ENCODE data around the gene DPEP2NB.

Gene DPEP2NB

GRCh38 chr16:67968400-67969253 lies 47.1 kb downstream of the DPEP2NB start, which contains the start of gene SLC12A4:
Gene SLC12A4, minus strand, starts transcription at chr16:67968637. Its CDS starts 84 bp downstream, at chr16:67968553.
- TF ChIP-seq SIN3A (IDR thresholded peaks at IDR 0.05; ENCODE audit: borderline replicate concordance, insufficient read depth, low read length) (no peak), POLR2AphosphoS5 (IDR thresholded peaks at IDR 0.05; ENCODE audit: low read depth, low read length) (no peak), REST (IDR thresholded peaks at IDR 0.05; ENCODE audit: insufficient read depth in 1 of 2, low read depth in 2 of 2, low read length in 2 of 2) (no peak), FOXP2 (optimal IDR thresholded peaks at IDR 0.05; ENCODE audit: borderline replicate concordance, extremely low read depth, extremely low read length, insufficient read depth) (no peak)

GRCh38 chr16:67967958-67968399 lies 47.7 kb downstream of the DPEP2NB start:
- TF ChIP-seq TAF1 (IDR thresholded peaks at IDR 0.05; ENCODE audit: borderline replicate concordance, insufficient read depth, low read length) (no peak), SIN3A (IDR thresholded peaks at IDR 0.05; ENCODE audit: borderline replicate concordance, insufficient read depth, low read length) (no peak), REST (IDR thresholded peaks at IDR 0.05; ENCODE audit: insufficient read depth in 1 of 2, low read depth in 2 of 2, low read length in 2 of 2) (no peak)

- no peak for TF ChIP-seq POLR2AphosphoS5 (IDR thresholded peaks at IDR 0.05; ENCODE audit: low read depth, low read length)
- TF ChIP-seq TAF1 (IDR thresholded peaks at IDR 0.05; ENCODE audit: borderline replicate concordance, insufficient read depth, low read length) = no peak
- no peak for TF ChIP-seq SIN3A (IDR thresholded peaks at IDR 0.05; ENCODE audit: borderline replicate concordance, insufficient read depth, low read length)
- TF ChIP-seq FOXP2 (optimal IDR thresholded peaks at IDR 0.05; ENCODE audit: borderline replicate concordance, extremely low read depth, extremely low read length, insufficient read depth) = no peak
- TF ChIP-seq REST (IDR thresholded peaks at IDR 0.05; ENCODE audit: insufficient read depth in 1 of 2, low read depth in 2 of 2, low read length in 2 of 2) = no peak
These were observed 48.3 kb downstream of the DPEP2NB start for GRCh38 chr16:67967183-67967957.

- TF ChIP-seq SIN3A (IDR thresholded peaks at IDR 0.05; ENCODE audit: borderline replicate concordance, insufficient read depth, low read length) (no peak), POLR2AphosphoS5 (IDR thresholded peaks at IDR 0.05; ENCODE audit: low read depth, low read length) (no peak), TAF1 (IDR thresholded peaks at IDR 0.05; ENCODE audit: borderline replicate concordance, insufficient read depth, low read length) (no peak), REST (IDR thresholded peaks at IDR 0.05; ENCODE audit: insufficient read depth in 1 of 2, low read depth in 2 of 2, low read length in 2 of 2) (no peak), FOXP2 (optimal IDR thresholded peaks at IDR 0.05; ENCODE audit: borderline replicate concordance, extremely low read depth, extremely low read length, insufficient read depth) (no peak)
These were observed 49.0 kb downstream of the DPEP2NB start for GRCh38 chr16:67966549-67967182.
